GM23248 (cell line): ENCODE results near the gene RALB. TPM values are rescaled to one million over a fixed set of nuclear protein-coding genes. Genes with fewer than 3 reads are reported as not detected.

Source experiments
- DNase-seq: peaks from one replicate; pipeline ENCODE4 v3.0.0-alpha.2; 2015
- H2AFZ ChIP-seq: fragments of 200-600 bp; sonication (generic); 2 replicates; pipeline ENCODE4 v1.6.1; 2016; ENCODE audit warnings: antibody characterized with exemption
- H3F3A ChIP-seq: fragments of 200-600 bp; sonication (generic); 2 replicates; pipeline ENCODE4 v1.6.1; 2016; ENCODE audit warnings: mild to moderate bottlenecking, antibody characterized with exemption, mixed run types; ENCODE audit not compliant: insufficient read depth
- H3K27ac ChIP-seq: fragments of 200-600 bp; sonication (generic); 2 replicates; pipeline ENCODE4 v1.5.1; 2016; ENCODE audit warnings: mild to moderate bottlenecking
- H3K27me3 ChIP-seq: fragments of 200-600 bp; sonication (generic); replicated peaks from 2 replicates; pipeline ENCODE4 v1.6.1; 2016; ENCODE audit warnings: mild to moderate bottlenecking; ENCODE audit not compliant: insufficient read depth
- H3K36me3 ChIP-seq: fragments of 200-600 bp; sonication (generic); 2 replicates; pipeline ENCODE4 v1.6.1; 2016; ENCODE audit warnings: low read depth, mild to moderate bottlenecking
- H3K4me1 ChIP-seq: fragments of 200-600 bp; sonication (generic); 2 replicates; pipeline ENCODE4 v1.6.1; 2016; ENCODE audit warnings: mild to moderate bottlenecking; ENCODE audit not compliant: insufficient read depth
- H3K4me2 ChIP-seq: fragments of 200-600 bp; sonication (generic); one replicate; pipeline ENCODE4 v1.6.1; 2016; ENCODE audit warnings: mild to moderate bottlenecking; ENCODE audit not compliant: unreplicated experiment
- H3K4me3 ChIP-seq: fragments of 200-600 bp; sonication (generic); 2 replicates; pipeline ENCODE4 v1.5.1; 2016; ENCODE audit warnings: mild to moderate bottlenecking
- H3K79me2 ChIP-seq: fragments of 200-600 bp; sonication (generic); 2 replicates; pipeline ENCODE4 v1.6.1; 2016; ENCODE audit warnings: mild to moderate bottlenecking; ENCODE audit not compliant: insufficient read depth
- H3K9ac ChIP-seq: fragments of 200-600 bp; sonication (generic); 2 replicates; pipeline ENCODE4 v1.6.1; 2016; ENCODE audit warnings: mild to moderate bottlenecking
- H3K9me2 ChIP-seq: fragments of 200-600 bp; sonication (generic); 2 replicates; pipeline ENCODE4 v1.6.1; 2016; ENCODE audit warnings: mixed run types, mild to moderate bottlenecking, moderate library complexity; ENCODE audit not compliant: insufficient read depth
- H3K9me3 ChIP-seq: fragments of 200-600 bp; sonication (generic); one replicate; pipeline ENCODE4 v1.6.1; 2017; ENCODE audit warnings: low read depth
- H4K20me1 ChIP-seq: fragments of 200-600 bp; sonication (generic); 2 replicates; pipeline ENCODE4 v1.6.0; 2016; ENCODE audit not compliant: insufficient read depth
- EZH2 ChIP-seq: fragments of 200-600 bp; sonication (generic); IDR thresholded peaks from 2 replicates; pipeline ENCODE4 v1.6.1; 2018; ENCODE audit warnings: antibody characterized with exemption, mild to moderate bottlenecking; ENCODE audit not compliant: insufficient read depth, poor library complexity, severe bottlenecking
- EZH2phosphoT487 ChIP-seq: fragments of 200-600 bp; sonication (generic); IDR thresholded peaks from 2 replicates; pipeline ENCODE4 v1.6.1; 2018; ENCODE audit warnings: antibody characterized with exemption, moderate library complexity, mild to moderate bottlenecking, low read depth; ENCODE audit not compliant: insufficient read depth
- WGBS, 2 experiments: methylation state at CpG; one replicate each; pipeline ENCODE4 v1.1.6; 2015 to 2017; ENCODE audit warnings: low lambda C conversion rate in 2 of 2, low coverage in 1 of 2; ENCODE audit errors: missing lambda C conversion rate in 2 of 2; 5-methylcytosine and 5-hydroxymethylcytosine counted together
- in situ Hi-C: fragments of 300-500 bp; cut with MboI; formaldehyde crosslinking; loops from 2 replicates; pipeline ENCODE4 v1.15.0; 2020
- polyA plus RNA-seq: library from polyadenylated mRNA; unstranded; fragments of >200 nt; fragmentation: Nextera tagmentation; extraction: Ambion mirVana; gene quantifications from 2 replicates; pipeline ENCODE4 v1.2.1, GENCODE V29; 2016
- total RNA-seq: library from RNA; depleted of rRNA; stranded (reverse); fragments of >200 nt; shearing (Covaris generic); gene quantifications from 2 replicates; pipeline ENCODE4 v1.2.3, GENCODE V29; 2014

RALB gene
- total and polyA plus RNA-seq, 2 experiments from 2014 or later: 65.7 to 105 TPM

DNA sequence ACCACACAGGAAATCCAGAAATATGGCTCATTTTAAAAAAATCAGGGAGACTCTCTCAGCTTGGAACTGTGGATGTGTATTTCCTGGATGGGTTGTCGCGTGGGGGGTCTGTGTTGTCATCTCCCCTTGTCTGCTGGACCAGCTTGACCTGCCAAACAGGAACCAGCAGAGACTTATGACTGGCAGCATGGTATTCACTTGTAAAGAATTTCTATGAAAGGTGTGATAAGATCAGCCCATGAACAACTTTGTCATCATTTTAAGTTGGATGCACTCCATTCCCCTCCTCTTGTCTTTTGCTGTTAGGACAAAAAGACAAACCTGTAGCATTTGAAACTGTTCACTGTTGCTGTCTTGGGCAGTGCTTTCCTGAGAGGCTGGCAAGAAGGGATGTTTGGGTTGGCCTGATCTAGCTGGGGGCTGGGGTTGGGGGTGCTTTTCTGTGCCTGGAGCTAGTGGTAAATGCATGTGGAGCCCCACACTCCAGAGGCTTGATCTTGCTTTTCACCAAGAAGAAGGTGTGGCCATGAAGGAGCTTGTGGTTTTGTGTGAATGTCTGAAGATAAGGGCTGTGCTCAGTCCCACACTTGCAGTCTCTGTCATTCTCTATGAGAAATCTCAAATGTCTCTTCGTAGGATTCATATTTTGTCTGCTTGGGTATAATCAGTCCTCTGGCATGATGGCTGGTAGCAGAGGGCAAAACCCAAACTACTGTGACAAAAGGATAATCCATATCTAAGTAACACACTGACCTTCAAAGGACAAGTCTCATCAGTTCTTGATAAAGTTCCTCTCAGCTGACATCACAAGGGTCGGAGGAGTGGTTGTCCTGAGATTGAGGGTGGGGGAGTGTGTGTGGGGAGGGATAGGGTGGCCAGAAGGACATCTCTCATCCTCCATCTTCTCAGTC lies 39.0 kb downstream of the RALB start:
- Histone ChIP-seq H4K20me1 (no peaks in the 10 kb centered on the region), H3K27me3 (no peaks in the 10 kb centered on the region), H3K36me3 (peaks cover 21% of the 10 kb centered on the region), H3F3A (peaks cover 39% of the 10 kb centered on the region), H3K79me2 (peaks cover 31% of the 10 kb centered on the region), H3K9ac (no peak overlapping the region), H3K4me3 (no peak overlapping the region), H2AFZ (no peak overlapping the region), H3K9me3 (no peaks in the 10 kb centered on the region), H3K4me2 (peak overlapping the region; percentile 41), H3K9me2 (no peaks in the 10 kb centered on the region), H3K4me1 (peaks cover 34% of the 10 kb centered on the region), H3K27ac (peak overlapping the region; percentile 48)
- 44 to 57% methylated on average over 4 of the region's 4 CpGs for WGBS, 2 experiments
- DNase-seq: peak; percentile 75
- TF ChIP-seq EZH2phosphoT487: no peak
- no peak for TF ChIP-seq EZH2
- in situ Hi-C loops: no loop called here

DNA sequence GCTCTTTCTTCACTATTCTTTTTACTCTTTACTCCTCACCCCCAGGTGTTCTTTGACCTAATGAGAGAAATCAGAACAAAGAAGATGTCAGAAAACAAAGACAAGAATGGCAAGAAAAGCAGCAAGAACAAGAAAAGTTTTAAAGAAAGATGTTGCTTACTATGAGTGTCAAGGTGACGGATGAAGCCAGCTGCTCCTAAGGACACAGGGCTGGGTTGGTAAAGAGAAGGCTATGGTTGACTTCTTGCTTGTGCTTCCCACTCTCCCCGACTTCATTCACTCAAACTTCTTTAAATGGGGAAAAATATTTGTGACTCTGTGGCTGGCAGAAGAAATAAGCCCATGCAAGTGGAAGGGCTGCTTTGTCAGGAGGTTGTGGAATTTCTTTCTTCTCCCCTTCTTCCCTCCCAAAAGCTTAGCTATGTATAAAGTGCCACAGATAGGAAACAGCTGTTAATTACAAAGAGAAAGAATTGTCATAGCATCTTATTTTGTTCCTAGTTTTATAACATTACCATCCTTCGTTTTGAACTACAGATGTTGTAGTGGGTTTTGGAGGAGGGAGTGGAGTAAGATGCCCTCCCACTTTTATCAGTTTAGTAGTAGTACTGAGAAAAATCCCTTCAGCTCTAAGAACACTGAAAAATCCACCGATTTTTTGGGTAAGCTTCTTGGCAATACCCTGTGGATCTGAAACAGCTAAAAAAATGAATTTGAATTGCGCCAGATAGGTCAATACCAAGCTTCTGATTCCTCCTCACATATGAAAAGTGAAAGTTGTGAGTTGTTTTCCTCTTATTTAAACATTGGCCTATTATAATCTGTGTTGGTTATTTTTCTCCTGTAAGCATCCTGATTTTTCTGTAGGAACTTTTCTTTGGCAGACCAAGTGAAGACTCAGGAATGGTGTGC lies 40.7 kb downstream of the RALB start:
- H4K20me1 ChIP-seq: no peaks in the 10 kb centered on the region
- no peak overlapping the region for H3K27ac ChIP-seq
- in situ Hi-C loops: no loop called here
- H3K4me1 ChIP-seq: peaks cover 26% of the 10 kb centered on the region
- 48 to 50% methylated on average over 5 of the region's 5 CpGs for WGBS, 2 experiments
- H3F3A ChIP-seq: peaks cover 34% of the 10 kb centered on the region
- no peaks in the 10 kb centered on the region for H3K9me3 ChIP-seq
- peaks cover 28% of the 10 kb centered on the region for H3K79me2 ChIP-seq
- no peak for TF ChIP-seq EZH2phosphoT487
- TF ChIP-seq EZH2: no peak
- H3K36me3 ChIP-seq: peaks cover 21% of the 10 kb centered on the region
- no peak overlapping the region for H3K9ac ChIP-seq
- H2AFZ ChIP-seq: no peak overlapping the region
- H3K9me2 ChIP-seq: no peaks in the 10 kb centered on the region
- no peak overlapping the region for H3K4me2 ChIP-seq
- DNase-seq: no peak
- H3K4me3 ChIP-seq: no peak overlapping the region
- H3K27me3 ChIP-seq: no peaks in the 10 kb centered on the region

DNA sequence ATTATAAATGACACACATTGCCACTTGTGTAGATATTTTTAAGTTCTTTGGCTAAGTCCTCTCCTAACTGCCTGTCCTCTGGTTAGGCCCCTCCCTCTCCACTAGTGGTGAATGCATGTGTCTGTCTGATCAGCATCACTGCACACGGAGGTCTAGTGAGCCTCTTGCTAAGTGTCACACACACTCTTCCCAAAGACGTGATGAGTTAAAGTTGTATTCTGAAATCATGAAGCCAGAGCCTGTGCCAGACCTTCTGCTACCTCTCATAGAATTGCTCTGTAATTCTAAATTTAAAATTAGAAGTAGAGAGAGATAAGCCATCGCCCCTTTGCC lies 41.3 kb downstream of the RALB start:
- H3K27ac ChIP-seq: no peak overlapping the region
- TF ChIP-seq EZH2: no peak
- TF ChIP-seq EZH2phosphoT487: no peak
- peaks cover 26% of the 10 kb centered on the region for H3K4me1 ChIP-seq
- H3K4me2 ChIP-seq: no peak overlapping the region
- H3K4me3 ChIP-seq: no peak overlapping the region
- no peak overlapping the region for H2AFZ ChIP-seq
- peaks cover 18% of the 10 kb centered on the region for H3K36me3 ChIP-seq
- H3K27me3 ChIP-seq: no peaks in the 10 kb centered on the region
- no peak for DNase-seq
- no peak overlapping the region for H3K9ac ChIP-seq
- peaks cover 22% of the 10 kb centered on the region for H3K79me2 ChIP-seq
- no peaks in the 10 kb centered on the region for H3K9me2 ChIP-seq
- 88 to 90% methylated on average over 3 of the region's 3 CpGs for WGBS, 2 experiments
- in situ Hi-C loops: no loop called here
- no peaks in the 10 kb centered on the region for H4K20me1 ChIP-seq
- no peaks in the 10 kb centered on the region for H3K9me3 ChIP-seq
- H3F3A ChIP-seq: peaks cover 40% of the 10 kb centered on the region

DNA sequence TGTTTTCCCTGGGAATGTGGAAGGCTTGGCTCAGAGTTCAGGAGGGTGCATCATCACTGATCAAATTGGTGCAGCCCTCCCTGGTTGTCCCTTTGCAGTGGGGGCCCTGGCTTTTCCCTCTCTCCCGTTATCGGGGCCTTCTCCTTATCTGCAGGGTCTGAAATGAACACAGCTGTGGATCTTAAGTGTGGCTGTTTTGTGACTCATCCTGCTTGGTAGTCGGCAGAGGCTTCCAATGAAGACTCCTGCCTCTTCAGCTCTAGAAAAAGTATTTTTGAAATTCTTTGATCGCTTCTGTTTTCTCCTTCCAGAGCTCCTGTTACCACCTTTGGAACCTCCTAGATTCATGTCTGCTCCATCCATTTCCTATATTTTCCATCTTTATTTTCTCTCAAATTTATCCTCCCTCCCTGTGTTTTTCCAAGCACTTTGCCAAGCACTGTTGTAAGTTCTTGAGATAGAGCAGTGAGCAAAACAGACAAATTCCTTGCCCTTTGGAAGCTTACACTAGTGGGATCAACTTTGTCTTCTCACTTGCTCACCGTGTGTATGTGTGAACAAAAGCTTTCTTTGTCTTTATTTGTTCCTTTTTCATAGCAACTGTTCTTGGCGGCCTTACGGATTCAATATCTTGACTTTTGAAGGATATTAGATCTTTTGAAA lies 45.7 kb downstream of the RALB start:
- DNase-seq: peak; percentile 71
- Histone ChIP-seq H3K9me2 (no peaks in the 10 kb centered on the region), H3K9me3 (no peaks in the 10 kb centered on the region), H3F3A (peaks cover 18% of the 10 kb centered on the region), H3K9ac (no peak overlapping the region), H3K4me1 (peaks cover 6% of the 10 kb centered on the region; the same call in 1 of the 2 replicates), H3K27ac (0 out of 2 replicates have a peak overlapping the region, but pooled peaks have one; percentile 4), H2AFZ (no peak overlapping the region), H4K20me1 (no peaks in the 10 kb centered on the region), H3K36me3 (peaks cover 16% of the 10 kb centered on the region), H3K4me2 (no peak overlapping the region), H3K79me2 (peaks cover 4% of the 10 kb centered on the region; the same call in 1 of the 2 replicates), H3K27me3 (no peaks in the 10 kb centered on the region), H3K4me3 (no peak overlapping the region)
- TF ChIP-seq EZH2: no peak
- no peak for TF ChIP-seq EZH2phosphoT487
- WGBS, 2 experiments: 81 to 82% methylated on average over 7 of the region's 7 CpGs
- in situ Hi-C loops: no loop called here
